Ovary (tissue), 9 donors: Measurements from ENCODE around the gene OR13A1. TPM values are rescaled to one million over a fixed set of nuclear protein-coding genes. Genes with fewer than 3 reads are reported as not detected.
"Not testable (repeated sequence)": the region's sequence is repeated elsewhere in the genome, so short reads cannot be mapped to it uniquely, and the experiment has no call there.

Source experiments
- DNase-seq, 5 donors: peaks; one replicate each; pipeline ENCODE4 v3.0.0-alpha.2; 2019 to 2020
- H3K27ac ChIP-seq, 2 donors: fragments of 200-600 bp; one replicate each; pipeline versions ENCODE4 v1.5.1 to v1.8.0; 2019 to 2022
- H3K27me3 ChIP-seq: fragments of 200-600 bp; one replicate; pipeline ENCODE4 v1.8.0; 2022
- H3K36me3 ChIP-seq: fragments of 200-600 bp; sonication (generic); one replicate; pipeline ENCODE4 v1.5.1; 2019
- H3K4me1 ChIP-seq: one replicate; pipeline ENCODE4 v1.8.1; 2013; ENCODE audit warnings: mild to moderate bottlenecking, moderate library complexity; ENCODE audit not compliant: insufficient read depth
- H3K4me3 ChIP-seq: fragments of 200-600 bp; sonication (generic); one replicate; pipeline ENCODE4 v1.5.1; 2017
- H3K9me3 ChIP-seq, 2 donors: fragments of 200-600 bp in 1 of 2; sonication (generic) in 1 of 2; one replicate each; pipeline versions ENCODE4 v1.5.1 to v1.8.1; 2013 to 2019; ENCODE audit warnings: mild to moderate bottlenecking in 1 of 2, moderate library complexity in 1 of 2
- EP300 ChIP-seq: sonication (generic); formaldehyde crosslinking; IDR thresholded peaks from one replicate; pipeline ENCODE4 v1.6.1; 2017; ENCODE audit warnings: antibody characterized with exemption
- POLR2A ChIP-seq: fragments of 450-650 bp; IDR thresholded peaks from one replicate; pipeline ENCODE4 v1.6.1; 2017; ENCODE audit warnings: antibody characterized with exemption, mild to moderate bottlenecking, moderate library complexity
- WGBS, 3 donors: extraction: QIAGEN DNeasy Blood & Tissue Kit in 1 of 3; methylation state at CpG; one replicate each; pipeline versions ENCODE4 v1.1.5 to v1.1.7; 2013 to 2017; 5-methylcytosine and 5-hydroxymethylcytosine counted together
- intact Hi-C, 4 donors: fragments of 100-400 bp; cut with DNase I; formaldehyde crosslinking; loops; one replicate each; pipeline versions ENCODE4 v1.11.0 to v1.15.1; 2022 to 2023
- polyA plus RNA-seq, 2 donors: library from polyadenylated mRNA; stranded (reverse); fragments of 200-250 nt in 1 of 2; fragments of 350-450 nt in 1 of 2; fragmentation: Illumina TruSeq in 1 of 2; extraction: RNeasy Lipid Tissue Mini Kit (QIAGEN cat#74804) in 1 of 2; gene quantifications; one replicate each; pipeline ENCODE4 v1.2.3, GENCODE V29; 2013 to 2014
- total RNA-seq, 7 donors: library from RNA; depleted of rRNA in 2 of 7; stranded (reverse); fragments of >200 nt in 2 of 7; fragmentation: NEBNext Ultra II Directional in 3 of 7; extraction: Animal tissue kit (Norgen Biotek cat#: 25700) in 3 of 7; gene quantifications; one replicate each; pipeline versions ENCODE4 v1.1.0 to v1.2.4, GENCODE V29; 2016 to 2023
- TF ChIP-seq, protein P1 (sequence below), 3 donors: fragments of 450-650 bp in 2 of 3; fragments of 200-600 bp in 1 of 3; IDR thresholded peaks; one replicate each; pipeline versions ENCODE4 v1.5.1 to v1.8.0; 2016 to 2022; ENCODE audit warnings: antibody characterized with exemption in 3 of 3, mild to moderate bottlenecking in 1 of 3
- donor health status: DM: no; HTN: no; CAD: no; lungs with moderate emphysema.
- donor health status: DM: no; HTN: no; CAD: no.
- donor health status: Bipolar disorder and iron deficiency.
- donor health status: DM: yes; HTN: yes; CAD: no.
- donor health status: DM: no; HTN: no; CAD: no.
- donor health status: DM: yes; HTN: yes; CAD: no.

Gene OR13A1
- total and polyA plus RNA-seq, 9 donors: 0.08 to 0.15 TPM; not detected in 7

GRCh38 chr10:45265996-45266395 is 49.4 kb downstream of the OR13A1 start:
- Histone ChIP-seq H3K9me3 (no peaks in the 10 kb centered on the region), H3K36me3 (no peaks in the 10 kb centered on the region), H3K4me1 (no peaks in the 10 kb centered on the region), H3K27me3 (no peaks in the 10 kb centered on the region), H3K27ac (no peak overlapping the region), H3K4me3 (no peak overlapping the region)
- intact Hi-C loops: no loop called here
- DNase-seq: no peak
- TF ChIP-seq, protein P1, sequence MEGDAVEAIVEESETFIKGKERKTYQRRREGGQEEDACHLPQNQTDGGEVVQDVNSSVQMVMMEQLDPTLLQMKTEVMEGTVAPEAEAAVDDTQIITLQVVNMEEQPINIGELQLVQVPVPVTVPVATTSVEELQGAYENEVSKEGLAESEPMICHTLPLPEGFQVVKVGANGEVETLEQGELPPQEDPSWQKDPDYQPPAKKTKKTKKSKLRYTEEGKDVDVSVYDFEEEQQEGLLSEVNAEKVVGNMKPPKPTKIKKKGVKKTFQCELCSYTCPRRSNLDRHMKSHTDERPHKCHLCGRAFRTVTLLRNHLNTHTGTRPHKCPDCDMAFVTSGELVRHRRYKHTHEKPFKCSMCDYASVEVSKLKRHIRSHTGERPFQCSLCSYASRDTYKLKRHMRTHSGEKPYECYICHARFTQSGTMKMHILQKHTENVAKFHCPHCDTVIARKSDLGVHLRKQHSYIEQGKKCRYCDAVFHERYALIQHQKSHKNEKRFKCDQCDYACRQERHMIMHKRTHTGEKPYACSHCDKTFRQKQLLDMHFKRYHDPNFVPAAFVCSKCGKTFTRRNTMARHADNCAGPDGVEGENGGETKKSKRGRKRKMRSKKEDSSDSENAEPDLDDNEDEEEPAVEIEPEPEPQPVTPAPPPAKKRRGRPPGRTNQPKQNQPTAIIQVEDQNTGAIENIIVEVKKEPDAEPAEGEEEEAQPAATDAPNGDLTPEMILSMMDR (IDR thresholded peaks at IDR 0.05): no peak
- TF ChIP-seq POLR2A (no peak), EP300 (no peak)
- WGBS, 3 donors: 88 to 100% (median 92%) methylated on average over 4 of the region's 4 CpGs

GRCh38 chr10:45261946-45262345 is 53.5 kb downstream of the OR13A1 start:
- H3K27me3 ChIP-seq: no peaks in the 10 kb centered on the region
- TF ChIP-seq POLR2A (no peak), EP300 (no peak)
- TF ChIP-seq, protein P1 (IDR thresholded peaks at IDR 0.05): no peak
- H3K4me3 ChIP-seq: no peak overlapping the region
- no peaks in the 10 kb centered on the region for H3K9me3 ChIP-seq
- intact Hi-C loops: no loop called here
- 0 to 10% (median 5%) methylated on average over 2 of the region's 2 CpGs for WGBS, 3 donors
- no peaks in the 10 kb centered on the region for H3K4me1 ChIP-seq
- DNase-seq: no peak
- no peaks in the 10 kb centered on the region for H3K36me3 ChIP-seq
- no peak overlapping the region for H3K27ac ChIP-seq

DNA sequence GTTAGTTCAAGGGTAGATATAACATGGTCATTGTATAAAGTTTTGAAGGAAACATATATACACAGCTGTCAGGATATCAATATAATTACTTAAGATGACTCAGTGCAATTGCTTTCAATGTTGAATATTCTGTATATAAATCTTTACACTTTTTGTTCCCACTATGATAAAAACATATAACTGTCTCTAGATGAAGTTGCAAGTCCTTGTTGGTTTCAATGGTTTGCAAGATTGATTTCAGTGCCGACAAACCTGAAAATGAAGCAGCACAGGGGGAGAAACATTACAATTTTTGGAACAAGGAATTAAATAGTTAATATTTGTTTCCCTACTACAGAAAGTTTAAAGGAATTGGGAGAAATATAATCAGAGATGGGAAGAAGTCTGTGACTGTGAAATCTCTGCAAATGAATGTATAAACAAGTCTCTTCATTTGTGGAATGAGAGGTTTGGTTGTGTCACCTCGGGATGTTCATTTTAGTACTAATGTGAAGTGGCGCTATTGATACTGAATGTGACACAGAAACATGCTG is 54.1 kb downstream of the OR13A1 start:
- intact Hi-C loops: no loop called here
- H3K27ac ChIP-seq: no peak overlapping the region
- H3K27me3 ChIP-seq: no peaks in the 10 kb centered on the region
- TF ChIP-seq POLR2A (no peak), EP300 (no peak)
- TF ChIP-seq, protein P1 (IDR thresholded peaks at IDR 0.05): no peak
- no peaks in the 10 kb centered on the region for H3K4me1 ChIP-seq
- no peaks in the 10 kb centered on the region for H3K36me3 ChIP-seq
- 20 to 44% (median 22%) methylated on average over 3 of the region's 3 CpGs for WGBS, 3 donors
- no peak overlapping the region for H3K4me3 ChIP-seq
- H3K9me3 ChIP-seq: no peaks in the 10 kb centered on the region
- DNase-seq: no peak

- 37 to 54% (median 47%) methylated on average over 3 of the region's 3 CpGs for WGBS, 3 donors
- H3K36me3 ChIP-seq, H3K9me3 ChIP-seq, H3K4me3 ChIP-seq, intact Hi-C loops, H3K27me3 ChIP-seq, H3K4me1 ChIP-seq, H3K27ac ChIP-seq, DNase-seq: not testable (repeated sequence)
Observed at GRCh38 chr10:45260635-45261034, 54.8 kb downstream of the OR13A1 start.

DNA sequence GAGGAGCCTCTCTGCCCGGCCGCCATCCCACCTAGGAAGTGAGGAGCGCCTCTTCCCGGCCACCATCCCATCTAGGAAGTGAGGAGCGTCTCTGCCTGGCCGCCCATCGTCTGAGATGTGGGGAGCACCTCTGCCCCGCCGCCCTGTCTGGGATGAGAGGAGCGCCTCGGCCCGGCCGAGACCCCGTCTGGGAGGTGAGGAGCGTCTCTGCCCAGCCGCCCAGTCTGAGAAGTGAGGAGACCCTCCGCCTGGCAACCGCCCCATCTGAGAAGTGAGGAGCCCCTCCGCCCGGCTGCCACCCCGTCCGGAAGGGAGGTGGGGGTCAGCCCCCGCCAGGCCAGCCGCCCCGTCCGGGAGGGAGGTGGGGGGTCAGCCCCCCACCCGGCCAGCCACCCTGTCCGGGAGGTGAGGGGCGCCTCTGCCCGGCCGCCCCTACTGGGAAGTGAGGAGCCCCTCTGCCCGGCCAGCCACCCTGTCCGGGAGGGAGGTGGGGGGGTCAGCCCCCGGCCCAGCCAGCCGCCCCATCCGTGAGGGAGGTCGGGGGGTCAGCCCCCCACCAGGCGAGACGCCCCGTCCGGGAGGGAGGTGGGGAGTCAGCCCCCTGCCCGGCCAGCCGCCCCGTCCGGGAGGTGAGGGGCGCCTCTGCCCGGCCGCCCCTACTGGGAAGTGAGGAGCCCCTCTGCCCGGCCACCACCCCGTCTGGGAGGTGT is 55.5 kb downstream of the OR13A1 start:
- 82 to 96% (median 94%) methylated on average over 19 to 42 of the region's 50 CpGs for WGBS, 3 donors
- H3K4me1 ChIP-seq, intact Hi-C loops: not testable (repeated sequence)

More for the DNA sequence above, 55.5 kb downstream of the OR13A1 start:
- not testable (repeated sequence) for DNase-seq, H3K9me3 ChIP-seq, H3K27ac ChIP-seq, H3K4me3 ChIP-seq, H3K27me3 ChIP-seq, H3K36me3 ChIP-seq
